ENCODE results near the gene RAB27B.

Gene RAB27B

DNA sequence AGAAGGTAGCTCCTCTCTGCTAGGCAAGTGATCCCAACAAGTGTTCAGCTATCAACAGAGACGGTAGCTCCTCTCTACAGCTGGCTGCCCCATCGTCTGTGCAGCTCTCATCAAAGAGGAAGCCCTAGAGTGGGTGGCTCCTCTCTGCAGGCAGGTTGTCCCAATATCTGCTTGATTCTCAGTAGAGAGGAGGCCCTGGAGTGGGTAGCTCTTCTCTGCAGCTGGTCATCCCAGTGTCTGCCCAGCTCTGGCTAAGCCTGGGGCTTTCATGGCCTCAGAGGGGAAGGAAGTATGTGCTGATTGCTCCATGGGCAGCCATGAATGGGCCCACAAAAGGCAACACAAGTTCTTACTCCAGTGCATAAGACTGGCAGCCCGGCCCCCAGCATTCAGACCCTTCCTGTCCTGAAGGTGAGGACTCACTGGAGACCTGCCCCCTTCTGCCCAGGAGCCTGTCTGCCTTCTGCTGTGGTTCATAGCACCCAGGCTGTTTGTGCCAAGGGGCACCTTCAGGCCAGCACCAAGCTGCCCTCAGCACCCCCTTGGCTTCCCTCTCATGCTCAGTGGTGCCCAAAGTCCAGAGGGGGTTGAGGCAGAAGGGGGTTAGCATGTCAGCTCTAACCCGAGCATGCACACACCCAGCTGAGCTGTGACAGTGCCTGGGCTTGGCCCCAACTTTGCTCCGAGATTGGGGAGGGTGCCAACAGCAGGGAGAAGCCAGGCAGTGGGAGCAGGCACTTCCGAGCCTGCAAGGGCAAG lies 82.1 kb downstream of the RAB27B start:
- DNase-seq (ENCODE audit: low read depth in 3 of 3), result no peak

DNA sequence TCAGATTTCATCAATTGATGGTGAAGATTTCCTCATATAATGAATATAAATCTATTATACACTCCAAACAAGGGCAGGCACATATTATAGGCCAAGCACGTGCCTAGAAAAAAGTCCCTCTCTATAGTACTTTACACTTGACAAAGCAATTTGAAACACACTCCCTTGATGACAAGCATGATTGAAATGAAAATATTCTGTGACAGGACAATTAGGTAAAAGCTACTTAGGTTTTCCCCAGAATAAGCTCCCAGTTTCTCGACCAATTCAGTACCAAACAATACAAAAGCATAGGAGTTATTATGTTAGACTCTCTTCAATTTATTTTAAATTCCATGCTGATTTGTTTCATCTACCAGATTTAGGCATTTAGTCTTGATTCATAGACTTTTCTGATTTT lies 83.3 kb downstream of the RAB27B start:
- DNase-seq (ENCODE audit: low read depth in 3 of 3), result no peak

DNA sequence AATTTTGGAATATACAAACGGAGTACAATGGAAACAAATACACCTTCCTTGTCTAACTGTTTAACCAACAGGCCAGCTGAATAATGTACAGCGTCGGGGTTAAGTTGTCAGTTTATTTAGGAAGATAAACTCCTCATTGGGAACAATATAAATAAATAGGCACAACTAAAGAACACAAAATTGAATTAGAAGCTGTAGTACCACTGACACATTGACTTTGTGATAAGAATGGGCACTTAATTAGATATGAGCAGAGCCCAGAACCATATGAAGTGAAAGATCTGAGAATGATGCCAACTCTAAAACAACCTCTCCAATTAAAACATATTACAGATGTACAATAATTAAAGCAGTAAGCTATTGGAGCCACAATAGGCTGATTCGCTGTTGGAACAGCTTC lies 86.5 kb downstream of the RAB27B start:
- DNase-seq (ENCODE audit: low read depth in 3 of 3), result no peak

DNA sequence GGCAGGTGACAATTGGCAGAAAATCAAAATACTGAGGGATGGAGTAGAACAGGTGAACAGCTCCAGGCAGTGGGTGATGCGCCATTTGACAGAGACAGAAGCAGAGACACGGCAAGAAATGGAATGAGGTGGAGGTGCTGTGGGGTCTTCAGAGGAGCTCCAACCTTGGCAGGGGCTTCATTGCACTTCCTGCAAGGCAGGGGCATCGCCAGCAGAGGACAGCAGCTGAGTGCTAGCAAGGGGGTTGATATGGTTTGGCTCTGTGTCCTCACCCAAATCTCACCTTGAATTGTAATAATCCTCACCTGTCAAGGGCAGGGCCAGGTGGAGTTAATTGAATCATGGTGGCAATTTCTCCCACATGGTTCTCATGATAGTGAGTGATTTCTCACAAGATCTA lies 88.2 kb downstream of the RAB27B start:
- DNase-seq (ENCODE audit: low read depth in 3 of 3), result no peak

DNA sequence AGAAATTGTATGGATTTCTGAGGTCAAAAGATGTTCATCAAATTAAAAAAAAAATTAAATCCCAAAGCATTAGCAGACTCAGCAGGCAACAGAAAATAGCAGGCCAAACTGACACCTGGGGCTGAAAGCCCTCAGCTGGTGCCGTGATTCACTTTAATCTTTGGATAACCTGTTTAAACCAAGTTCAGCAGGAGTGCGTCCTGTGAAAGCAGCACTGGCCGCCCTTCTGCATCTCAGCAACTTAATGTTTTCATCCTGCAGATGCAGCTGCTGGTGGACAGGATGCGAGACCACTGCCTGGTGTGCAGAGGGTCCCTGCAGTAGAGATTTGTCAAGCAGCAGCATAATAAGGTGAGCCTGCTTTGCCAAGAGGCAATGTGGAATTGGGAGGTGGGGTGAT lies 89.8 kb downstream of the RAB27B start:
- DNase-seq (ENCODE audit: low read depth in 3 of 3), result no peak

DNA sequence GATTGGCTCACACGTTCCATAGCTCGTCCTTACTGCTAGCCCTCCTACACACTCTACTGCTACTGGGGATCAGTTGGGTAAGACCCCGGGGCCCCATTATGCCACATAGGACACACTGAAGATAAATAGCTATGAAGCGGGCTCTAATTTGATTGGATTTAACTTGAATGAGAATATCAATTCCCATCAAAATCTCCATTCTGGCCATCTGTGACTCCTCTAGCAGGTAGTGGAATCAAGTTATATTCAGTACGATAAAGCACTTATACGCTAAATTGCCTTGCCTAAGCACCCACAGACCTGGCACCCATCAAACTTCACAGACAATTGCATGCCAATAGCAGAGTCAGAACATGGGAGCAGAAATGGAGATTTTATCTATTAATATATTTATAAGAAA lies 91.1 kb downstream of the RAB27B start:
- DNase-seq (ENCODE audit: low read depth in 3 of 3), result no peak

DNA sequence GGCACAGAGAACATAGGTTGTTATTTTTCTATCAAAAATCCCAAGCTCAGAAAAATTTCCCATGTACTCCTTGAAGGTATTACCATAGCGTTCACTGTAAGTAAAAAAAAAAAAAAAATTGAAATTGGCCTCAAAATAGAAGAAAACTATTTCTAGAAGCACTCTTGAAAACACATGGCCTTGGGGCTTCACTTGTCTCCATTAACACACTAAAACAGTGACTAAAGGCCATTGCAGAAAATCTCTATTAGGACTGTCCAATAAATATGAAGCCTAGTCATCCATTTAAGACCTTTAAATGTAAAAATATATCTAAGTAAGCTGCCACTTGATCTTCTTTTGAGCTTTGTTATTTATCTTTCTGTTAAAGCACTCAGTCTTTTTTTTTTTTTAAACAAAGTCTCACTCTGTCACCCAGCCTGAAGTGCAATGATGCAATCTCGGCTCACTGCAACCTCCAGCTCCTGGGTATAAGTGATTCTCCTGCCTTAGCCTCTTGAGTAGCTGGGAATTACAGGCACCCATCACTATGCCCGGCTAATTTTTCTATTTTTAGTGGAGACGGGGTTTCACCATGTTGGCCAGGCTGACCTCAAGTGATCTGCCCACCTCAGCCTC lies 95.2 kb downstream of the RAB27B start:
- DNase-seq (ENCODE audit: low read depth in 3 of 3), result no peak

DNA sequence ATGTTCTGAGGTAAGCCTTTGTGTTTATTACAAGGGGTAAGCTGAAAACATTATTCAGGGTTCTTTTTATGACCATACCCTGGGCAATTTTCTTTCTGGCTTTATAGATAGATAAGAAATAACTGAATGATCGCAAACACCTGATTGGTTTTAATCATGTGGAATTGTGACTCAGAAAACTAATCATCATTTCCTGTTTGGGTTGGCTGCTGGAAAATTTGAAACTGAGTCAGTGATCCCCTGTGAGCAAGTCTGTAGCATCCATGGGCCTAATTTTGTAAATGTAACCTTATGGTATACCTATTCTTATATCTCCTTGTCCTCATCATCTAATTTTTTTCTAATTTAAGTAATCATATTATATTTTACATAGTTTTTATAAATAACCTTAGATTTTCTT lies 96.7 kb downstream of the RAB27B start:
- DNase-seq (ENCODE audit: low read depth in 3 of 3), result no peak

DNA sequence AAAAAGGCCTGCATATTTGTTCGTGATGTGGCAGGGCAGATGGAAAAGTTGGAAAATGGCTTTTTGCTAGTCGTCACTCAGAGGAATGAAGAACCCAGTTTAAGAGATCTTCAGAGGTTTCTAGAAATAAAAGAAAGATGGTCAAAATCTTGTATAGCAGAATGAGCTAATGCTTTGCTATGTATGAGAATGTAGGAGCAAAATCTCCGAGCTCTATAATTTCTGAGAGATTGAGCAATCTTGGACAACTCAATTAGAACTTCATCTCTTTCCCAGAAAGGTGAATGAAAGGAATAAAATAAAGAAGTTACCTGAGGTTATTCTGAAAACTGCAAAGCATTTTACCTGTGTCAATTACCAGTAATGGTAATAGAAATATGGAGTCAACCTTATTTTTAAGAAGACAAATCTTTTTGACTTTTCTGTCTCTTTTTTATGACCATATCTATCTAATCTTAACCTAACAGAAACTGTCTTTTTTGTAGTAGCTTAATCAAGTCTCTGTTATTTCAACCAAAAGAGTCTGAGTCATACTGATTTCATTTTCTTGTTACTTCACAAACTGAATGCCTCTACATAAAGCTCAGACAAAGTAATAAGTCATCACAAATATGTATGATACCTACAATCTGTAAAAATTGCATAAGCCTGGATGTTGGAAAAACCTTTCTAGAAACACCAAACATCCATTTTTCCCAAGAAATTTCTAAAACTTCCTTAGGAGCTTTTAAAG lies 98.5 kb downstream of the RAB27B start:
- no peak for DNase-seq (ENCODE audit: low read depth in 3 of 3)

DNA sequence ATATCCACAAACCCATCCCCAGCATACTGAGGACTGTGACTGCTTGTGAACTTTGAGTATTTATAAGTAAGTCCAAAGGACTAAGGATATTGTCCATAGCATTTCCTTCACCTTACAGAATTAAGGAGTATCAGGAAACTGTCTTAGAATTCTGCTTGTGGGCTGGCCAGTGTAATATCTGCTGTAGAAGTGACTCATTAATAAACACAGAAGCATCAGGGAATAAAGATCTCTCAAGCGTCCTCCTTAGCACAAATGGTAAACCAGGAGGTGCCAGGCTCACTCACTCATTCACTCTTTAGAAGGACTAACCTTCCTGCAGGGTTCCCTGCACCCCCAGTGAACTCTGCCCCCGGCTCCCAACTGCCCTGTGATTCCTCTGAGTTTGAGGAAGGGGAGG lies 100.0 kb downstream of the RAB27B start:
- DNase-seq (ENCODE audit: low read depth in 3 of 3), result no peak

DNA sequence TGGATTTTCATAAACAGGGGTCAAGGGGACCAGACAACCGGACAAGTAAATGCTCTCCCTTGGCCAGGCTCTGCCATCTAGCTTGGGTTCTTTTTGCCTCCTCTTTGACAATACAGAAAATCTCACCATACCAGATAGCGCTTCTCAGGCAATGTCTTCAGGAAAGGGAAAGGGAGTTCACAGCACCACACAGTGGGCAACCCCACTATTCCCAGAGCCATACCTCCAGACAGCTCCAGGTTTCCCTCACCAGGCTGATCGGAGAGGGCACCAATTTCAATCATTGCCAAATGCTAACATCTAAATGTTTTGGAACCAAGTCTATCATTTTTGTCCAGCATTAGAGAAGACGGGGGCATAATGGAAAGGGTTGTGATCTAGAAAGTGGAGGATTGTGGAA lies 102.9 kb downstream of the RAB27B start:
- no peak for DNase-seq (ENCODE audit: low read depth in 3 of 3)

DNA sequence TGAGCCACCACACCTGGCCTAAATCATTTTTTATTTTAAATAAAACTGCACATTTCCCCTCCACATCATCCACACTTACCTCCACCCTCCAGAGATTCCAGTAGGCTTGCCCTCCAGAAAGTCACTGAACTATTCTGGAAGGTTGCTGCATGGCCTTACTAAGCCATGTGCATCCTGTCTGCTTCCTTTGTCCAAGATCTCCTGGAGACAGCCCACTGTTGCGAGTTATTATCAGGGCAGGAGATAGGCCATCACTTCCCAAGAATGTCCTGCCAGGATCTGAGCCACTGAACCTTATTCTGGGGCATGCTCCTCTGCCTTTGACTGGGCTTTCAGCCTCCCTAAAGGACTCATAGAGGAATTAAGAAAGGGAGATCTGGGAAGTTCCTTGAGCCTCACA lies 104.2 kb downstream of the RAB27B start:
- DNase-seq (ENCODE audit: low read depth in 3 of 3), result no peak

DNA sequence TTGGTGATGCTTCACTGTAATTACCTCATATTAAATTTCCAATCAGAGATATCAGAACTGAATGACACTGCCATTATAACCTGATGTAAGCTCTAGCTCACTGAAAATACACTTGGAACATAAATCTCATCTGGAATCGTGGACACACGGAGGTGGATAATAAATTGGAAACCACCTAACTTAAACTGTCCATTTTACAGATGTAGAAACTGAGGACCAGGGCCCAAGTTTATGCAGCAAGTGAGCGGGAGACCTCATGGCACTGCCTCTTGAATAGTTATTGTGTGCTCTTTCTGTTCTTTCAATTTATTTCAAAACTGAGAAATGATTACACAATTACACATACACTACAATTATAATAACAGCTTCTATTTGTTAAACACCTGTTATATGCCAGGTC lies 110.2 kb downstream of the RAB27B start:
- no peak for DNase-seq (ENCODE audit: low read depth in 3 of 3)

DNA sequence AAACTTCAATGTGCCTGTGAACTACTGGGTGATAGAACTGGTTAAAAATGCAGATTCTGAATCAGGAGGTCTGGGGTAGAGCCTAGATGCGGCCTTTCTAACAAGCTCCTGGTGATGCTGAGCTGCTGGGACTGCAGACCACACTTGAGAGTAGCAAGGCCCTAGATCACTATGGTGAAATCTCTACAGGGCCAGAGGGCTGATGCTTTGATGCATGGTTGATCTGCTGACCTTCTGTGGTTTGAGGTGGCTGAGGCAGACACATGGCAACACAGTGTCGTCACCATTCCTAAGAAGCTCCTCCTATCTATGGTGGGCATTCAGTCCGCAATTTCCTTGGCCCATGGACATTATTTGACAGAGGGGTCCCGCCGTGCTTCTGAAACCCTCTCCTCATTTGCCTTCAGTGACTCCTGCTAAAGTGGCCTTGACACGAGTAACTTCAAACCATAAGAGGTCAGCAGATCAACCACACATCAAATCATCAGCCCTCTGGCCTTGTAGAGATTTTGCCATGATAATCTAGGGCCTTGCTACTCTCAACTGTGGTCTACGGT lies 111.2 kb downstream of the RAB27B start:
- no peak for DNase-seq (ENCODE audit: low read depth in 3 of 3)

DNA sequence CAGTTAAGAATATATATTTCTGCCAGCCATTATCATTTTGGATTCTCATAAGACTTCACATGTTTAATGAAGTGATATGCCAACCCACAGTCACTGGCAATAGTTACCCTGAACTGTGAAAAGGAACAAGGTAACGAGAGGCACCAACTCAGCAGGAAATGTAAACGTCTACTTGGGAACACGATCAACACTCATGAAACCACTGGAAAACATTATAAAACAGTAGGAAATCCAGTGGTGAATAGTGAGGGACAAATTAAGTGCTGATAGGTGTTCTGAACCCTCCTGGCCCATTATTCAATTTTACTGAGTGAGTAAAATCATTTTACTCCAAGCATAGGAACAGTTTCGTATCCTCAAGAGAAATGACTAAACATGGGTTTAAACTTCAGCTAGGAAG lies 113.9 kb downstream of the RAB27B start:
- DNase-seq (ENCODE audit: low read depth in 3 of 3), result no peak

DNA sequence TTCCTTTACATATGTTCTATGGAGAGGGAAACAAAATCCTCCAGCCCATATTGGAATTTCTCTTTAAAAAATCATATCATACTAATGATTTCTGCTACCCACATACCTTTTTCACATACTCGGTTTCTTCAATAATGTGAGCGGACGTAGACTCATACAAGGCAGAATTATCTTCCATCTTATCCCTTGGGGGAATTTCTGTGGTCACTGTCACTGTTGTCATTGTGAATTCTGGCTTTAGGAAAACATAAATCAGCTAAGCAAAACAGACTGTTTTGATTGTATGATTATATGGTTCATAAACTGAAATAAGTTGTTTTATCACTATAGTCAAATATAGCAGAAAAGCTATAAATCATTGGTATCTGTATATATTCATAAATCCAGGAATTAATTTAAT lies 114.3 kb downstream of the RAB27B start:
- DNase-seq (ENCODE audit: low read depth in 3 of 3), result no peak
